DND-41 (cell line): ENCODE measurements around the gene IMP4.

Source experiments
- EZH2 ChIP-seq: IDR thresholded peaks from 3 replicates; pipeline ENCODE4 v1.6.1; 2012; ENCODE audit warnings: borderline replicate concordance, low read depth, mild to moderate bottlenecking, moderate library complexity, low read length, inconsistent platforms; ENCODE audit not compliant: severe bottlenecking
- TF ChIP-seq, protein P1 (sequence below): IDR thresholded peaks from 2 replicates; pipeline ENCODE4 v1.5.1; 2012; ENCODE audit warnings: borderline replicate concordance, low read length, moderate library complexity, mild to moderate bottlenecking; ENCODE audit not compliant: poor library complexity, severe bottlenecking; ENCODE audit errors: extremely low read depth

GRCh38 chr2:130319536-130319935, 23.2 kb upstream of the IMP4 start:
- TF ChIP-seq, protein P1, sequence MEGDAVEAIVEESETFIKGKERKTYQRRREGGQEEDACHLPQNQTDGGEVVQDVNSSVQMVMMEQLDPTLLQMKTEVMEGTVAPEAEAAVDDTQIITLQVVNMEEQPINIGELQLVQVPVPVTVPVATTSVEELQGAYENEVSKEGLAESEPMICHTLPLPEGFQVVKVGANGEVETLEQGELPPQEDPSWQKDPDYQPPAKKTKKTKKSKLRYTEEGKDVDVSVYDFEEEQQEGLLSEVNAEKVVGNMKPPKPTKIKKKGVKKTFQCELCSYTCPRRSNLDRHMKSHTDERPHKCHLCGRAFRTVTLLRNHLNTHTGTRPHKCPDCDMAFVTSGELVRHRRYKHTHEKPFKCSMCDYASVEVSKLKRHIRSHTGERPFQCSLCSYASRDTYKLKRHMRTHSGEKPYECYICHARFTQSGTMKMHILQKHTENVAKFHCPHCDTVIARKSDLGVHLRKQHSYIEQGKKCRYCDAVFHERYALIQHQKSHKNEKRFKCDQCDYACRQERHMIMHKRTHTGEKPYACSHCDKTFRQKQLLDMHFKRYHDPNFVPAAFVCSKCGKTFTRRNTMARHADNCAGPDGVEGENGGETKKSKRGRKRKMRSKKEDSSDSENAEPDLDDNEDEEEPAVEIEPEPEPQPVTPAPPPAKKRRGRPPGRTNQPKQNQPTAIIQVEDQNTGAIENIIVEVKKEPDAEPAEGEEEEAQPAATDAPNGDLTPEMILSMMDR: no peak
- TF ChIP-seq EZH2: no peak
